ENCODE measurements around the gene SDC1. TPM values are rescaled to one million over a fixed set of nuclear protein-coding genes. Genes with fewer than 3 reads are reported as not detected.

SDC1 gene
- total and polyA plus RNA-seq, 4 donors: 0.66 to 5.4 (median 1.4) TPM

GRCh38 chr2:20185176-20186022, 39.5 kb downstream of the SDC1 start:
- Histone ChIP-seq H3K4me3 (ENCODE audit: low read length in 2 of 2) (no peak overlapping the region), H3K27me3 (ENCODE audit: control insufficient read depth in 1 of 2, insufficient read depth in 2 of 2, low read length in 1 of 2) (no peaks in the 10 kb centered on the region), H3K4me1 (ENCODE audit: control insufficient read depth in 1 of 2, insufficient read depth in 2 of 2, low read length in 2 of 2) (no peaks in the 10 kb centered on the region), H3K36me3 (ENCODE audit: control insufficient read depth in 1 of 2, insufficient read depth in 2 of 2, low read length in 1 of 2) (no peaks in the 10 kb centered on the region), H3K27ac (ENCODE audit: low read depth in 1 of 2, low read length in 2 of 2) (no peak overlapping the region), H3K9me3 (ENCODE audit: control insufficient read depth, low read length) (no peaks in the 10 kb centered on the region)
- ATAC-seq (ENCODE audit: low FRiP score) (no peak), DNase-seq (peak in 1 of 2 donors; percentile 62)
- 92 to 93% methylated on average over 18 of the region's 18 CpGs for WGBS, 2 donors
- intact Hi-C loops (cut with DNase I): no loop called here

GRCh38 chr2:20184067-20184938, 40.6 kb downstream of the SDC1 start:
- no peaks in the 10 kb centered on the region for H3K36me3 ChIP-seq (ENCODE audit: control insufficient read depth in 1 of 2, insufficient read depth in 2 of 2, low read length in 1 of 2)
- no peaks in the 10 kb centered on the region for H3K9me3 ChIP-seq (ENCODE audit: control insufficient read depth, low read length)
- H3K4me1 ChIP-seq (ENCODE audit: control insufficient read depth in 1 of 2, insufficient read depth in 2 of 2, low read length in 2 of 2): no peaks in the 10 kb centered on the region
- DNase-seq (peak; percentile 51 to 62), ATAC-seq (ENCODE audit: low FRiP score) (no peak)
- WGBS, 2 donors: 81 to 82% methylated on average over 17 of the region's 17 CpGs
- intact Hi-C loops (cut with DNase I): no loop called here
- no peaks in the 10 kb centered on the region for H3K27me3 ChIP-seq (ENCODE audit: control insufficient read depth in 1 of 2, insufficient read depth in 2 of 2, low read length in 1 of 2)
- H3K27ac ChIP-seq (ENCODE audit: low read depth in 1 of 2, low read length in 2 of 2): no peak overlapping the region
- no peak overlapping the region for H3K4me3 ChIP-seq (ENCODE audit: low read length in 2 of 2)

- no peaks in the 10 kb centered on the region for H3K36me3 ChIP-seq (ENCODE audit: control insufficient read depth in 1 of 2, insufficient read depth in 2 of 2, low read length in 1 of 2)
- no peaks in the 10 kb centered on the region for H3K27me3 ChIP-seq (ENCODE audit: control insufficient read depth in 1 of 2, insufficient read depth in 2 of 2, low read length in 1 of 2)
- intact Hi-C loops (cut with DNase I): no loop called here
- H3K9me3 ChIP-seq (ENCODE audit: control insufficient read depth, low read length): no peaks in the 10 kb centered on the region
- DNase-seq: no peak
- ATAC-seq (ENCODE audit: low FRiP score): no peak
- 88 to 91% methylated on average over 1 of the region's 1 CpG for WGBS, 2 donors
- H3K27ac ChIP-seq (ENCODE audit: low read depth in 1 of 2, low read length in 2 of 2): no peak overlapping the region
- H3K4me3 ChIP-seq (ENCODE audit: low read length in 2 of 2): no peak overlapping the region
- no peaks in the 10 kb centered on the region for H3K4me1 ChIP-seq (ENCODE audit: control insufficient read depth in 1 of 2, insufficient read depth in 2 of 2, low read length in 2 of 2)
Measured at GRCh38 chr2:20183373-20183772, 41.6 kb downstream of the SDC1 start.

GRCh38 chr2:20182241-20182931, 42.5 kb downstream of the SDC1 start:
- Histone ChIP-seq H3K9me3 (ENCODE audit: control insufficient read depth, low read length) (no peaks in the 10 kb centered on the region), H3K27ac (ENCODE audit: low read depth in 1 of 2, low read length in 2 of 2) (no peak overlapping the region), H3K36me3 (ENCODE audit: control insufficient read depth in 1 of 2, insufficient read depth in 2 of 2, low read length in 1 of 2) (no peaks in the 10 kb centered on the region), H3K4me1 (ENCODE audit: control insufficient read depth in 1 of 2, insufficient read depth in 2 of 2, low read length in 2 of 2) (no peaks in the 10 kb centered on the region), H3K27me3 (ENCODE audit: control insufficient read depth in 1 of 2, insufficient read depth in 2 of 2, low read length in 1 of 2) (no peaks in the 10 kb centered on the region), H3K4me3 (ENCODE audit: low read length in 2 of 2) (no peak overlapping the region)
- ATAC-seq (ENCODE audit: low FRiP score) (no peak), DNase-seq (peak; percentile 55 to 61)
- intact Hi-C loops (cut with DNase I): no loop called here
- 63 to 74% methylated on average over 16 of the region's 16 CpGs for WGBS, 2 donors

GRCh38 chr2:20181761-20182160, 43.2 kb downstream of the SDC1 start:
- no peak overlapping the region for H3K27ac ChIP-seq (ENCODE audit: low read depth in 1 of 2, low read length in 2 of 2)
- intact Hi-C loops (cut with DNase I): no loop called here
- no peaks in the 10 kb centered on the region for H3K4me1 ChIP-seq (ENCODE audit: control insufficient read depth in 1 of 2, insufficient read depth in 2 of 2, low read length in 2 of 2)
- H3K4me3 ChIP-seq (ENCODE audit: low read length in 2 of 2): no peak overlapping the region
- DNase-seq: peak in 1 of 2 donors; percentile 47
- H3K27me3 ChIP-seq (ENCODE audit: control insufficient read depth in 1 of 2, insufficient read depth in 2 of 2, low read length in 1 of 2): no peaks in the 10 kb centered on the region
- 95 to 96% methylated on average over 7 of the region's 7 CpGs for WGBS, 2 donors
- H3K36me3 ChIP-seq (ENCODE audit: control insufficient read depth in 1 of 2, insufficient read depth in 2 of 2, low read length in 1 of 2): no peaks in the 10 kb centered on the region
- no peak for ATAC-seq (ENCODE audit: low FRiP score)
- no peaks in the 10 kb centered on the region for H3K9me3 ChIP-seq (ENCODE audit: control insufficient read depth, low read length)

GRCh38 chr2:20180676-20181648, 44.0 kb downstream of the SDC1 start:
- Histone ChIP-seq H3K36me3 (ENCODE audit: control insufficient read depth in 1 of 2, insufficient read depth in 2 of 2, low read length in 1 of 2) (no peaks in the 10 kb centered on the region), H3K4me3 (ENCODE audit: low read length in 2 of 2) (no peak overlapping the region), H3K27ac (ENCODE audit: low read depth in 1 of 2, low read length in 2 of 2) (no peak overlapping the region), H3K4me1 (ENCODE audit: control insufficient read depth in 1 of 2, insufficient read depth in 2 of 2, low read length in 2 of 2) (no peaks in the 10 kb centered on the region), H3K27me3 (ENCODE audit: control insufficient read depth in 1 of 2, insufficient read depth in 2 of 2, low read length in 1 of 2) (no peaks in the 10 kb centered on the region), H3K9me3 (ENCODE audit: control insufficient read depth, low read length) (no peaks in the 10 kb centered on the region)
- peak in 1 of 2 donors; percentile 35 for DNase-seq
- intact Hi-C loops (cut with DNase I): no loop called here
- no peak for ATAC-seq (ENCODE audit: low FRiP score)
- 97 to 99% methylated on average over 17 of the region's 17 CpGs for WGBS, 2 donors

- Histone ChIP-seq H3K4me1 (ENCODE audit: control insufficient read depth in 1 of 2, insufficient read depth in 2 of 2, low read length in 2 of 2) (no peaks in the 10 kb centered on the region), H3K27ac (ENCODE audit: low read depth in 1 of 2, low read length in 2 of 2) (no peak overlapping the region), H3K27me3 (ENCODE audit: control insufficient read depth in 1 of 2, insufficient read depth in 2 of 2, low read length in 1 of 2) (no peaks in the 10 kb centered on the region), H3K9me3 (ENCODE audit: control insufficient read depth, low read length) (no peaks in the 10 kb centered on the region), H3K4me3 (ENCODE audit: low read length in 2 of 2) (no peak overlapping the region), H3K36me3 (ENCODE audit: control insufficient read depth in 1 of 2, insufficient read depth in 2 of 2, low read length in 1 of 2) (no peaks in the 10 kb centered on the region)
- peak in 1 of 2 donors; percentile 55 for DNase-seq
- peak; percentile 13 for ATAC-seq (ENCODE audit: low FRiP score)
- 82 to 85% methylated on average over 24 to 25 of the region's 25 CpGs for WGBS, 2 donors
- intact Hi-C loops (cut with DNase I): no loop called here
Measured at GRCh38 chr2:20179755-20180594, 45.0 kb downstream of the SDC1 start.

Data from aorta (tissue), 5 donors.